Mucosa of gallbladder (tissue), 1 donor: ENCODE data around the gene ZFPM1. TPM values are rescaled to one million over a fixed set of nuclear protein-coding genes. Genes with fewer than 3 reads are reported as not detected.

Experiments used
- DNase-seq: peaks from one replicate; pipeline ENCODE4 v3.0.0-alpha.2; 2020; ENCODE audit warnings: low spot score
- total RNA-seq: library from RNA; stranded (reverse); gene quantifications from one replicate; pipeline ENCODE4 v1.2.1, GENCODE V29; 2021
- donor health status: DM: no; HTN: no; CAD: no.

ZFPM1 gene
- total RNA-seq, 1 donor from 2014 or later: 72.0 TPM

DNA sequence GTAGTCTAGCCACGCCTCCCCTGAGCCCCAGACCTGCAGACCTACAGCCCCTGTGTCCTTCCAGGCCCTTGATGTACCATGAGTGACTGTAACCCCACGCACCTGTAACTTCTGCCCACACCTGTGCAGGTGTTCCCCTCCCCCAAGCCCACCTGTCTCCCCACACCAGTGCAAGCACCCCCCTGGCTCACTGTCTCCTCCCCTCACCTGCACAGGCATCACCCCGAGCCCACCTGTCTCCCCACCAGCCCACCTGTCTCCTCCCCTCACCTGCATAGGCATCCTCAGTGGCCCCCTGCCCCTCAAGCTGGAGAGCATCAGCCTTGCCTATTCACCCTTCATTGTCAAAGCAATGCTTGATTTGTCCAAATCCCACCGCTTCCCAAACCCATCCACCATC lies 84.8 kb downstream of the ZFPM1 start:
- no peak for DNase-seq

- no peak for DNase-seq
Measured at GRCh38 chr16:88538366-88539060, 85.4 kb downstream of the ZFPM1 start.

GRCh38 chr16:88539261-88539651 lies 86.2 kb downstream of the ZFPM1 start:
- DNase-seq: no peak

DNA sequence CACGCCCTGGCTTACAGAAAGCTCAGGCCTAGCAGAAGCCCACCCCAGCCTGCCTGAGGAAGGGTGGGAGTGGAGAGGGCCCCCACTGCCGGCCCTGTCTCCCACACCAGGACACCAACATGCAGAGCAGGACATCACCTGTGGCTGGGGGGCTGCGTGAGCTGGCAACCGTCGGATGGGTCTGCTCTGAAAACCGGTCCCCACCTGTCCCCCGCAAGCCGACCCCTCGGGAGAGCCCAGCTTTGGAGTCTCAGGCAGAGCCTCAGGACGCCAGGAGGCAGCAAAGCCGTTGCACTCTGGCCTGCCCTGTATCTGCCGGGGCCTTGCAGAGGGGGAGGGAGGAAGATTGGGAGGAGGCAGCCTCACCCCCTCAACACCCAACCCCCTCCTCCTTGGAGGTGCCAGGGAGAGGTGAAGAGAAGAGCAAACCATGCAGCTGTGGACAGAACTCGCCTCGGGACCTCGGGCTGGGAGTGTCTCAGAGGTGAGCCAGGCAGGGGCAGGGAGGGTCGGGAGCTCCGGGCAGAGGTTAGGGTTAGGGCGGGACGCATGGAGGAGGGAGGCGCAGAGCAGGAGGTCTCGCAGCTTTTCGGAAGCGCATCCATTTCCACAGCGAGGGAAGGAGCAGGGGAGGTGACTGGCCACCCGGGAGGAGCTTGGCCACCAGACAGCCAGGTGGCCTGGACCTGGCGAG lies 86.7 kb downstream of the ZFPM1 start:
- DNase-seq: no peak

DNA sequence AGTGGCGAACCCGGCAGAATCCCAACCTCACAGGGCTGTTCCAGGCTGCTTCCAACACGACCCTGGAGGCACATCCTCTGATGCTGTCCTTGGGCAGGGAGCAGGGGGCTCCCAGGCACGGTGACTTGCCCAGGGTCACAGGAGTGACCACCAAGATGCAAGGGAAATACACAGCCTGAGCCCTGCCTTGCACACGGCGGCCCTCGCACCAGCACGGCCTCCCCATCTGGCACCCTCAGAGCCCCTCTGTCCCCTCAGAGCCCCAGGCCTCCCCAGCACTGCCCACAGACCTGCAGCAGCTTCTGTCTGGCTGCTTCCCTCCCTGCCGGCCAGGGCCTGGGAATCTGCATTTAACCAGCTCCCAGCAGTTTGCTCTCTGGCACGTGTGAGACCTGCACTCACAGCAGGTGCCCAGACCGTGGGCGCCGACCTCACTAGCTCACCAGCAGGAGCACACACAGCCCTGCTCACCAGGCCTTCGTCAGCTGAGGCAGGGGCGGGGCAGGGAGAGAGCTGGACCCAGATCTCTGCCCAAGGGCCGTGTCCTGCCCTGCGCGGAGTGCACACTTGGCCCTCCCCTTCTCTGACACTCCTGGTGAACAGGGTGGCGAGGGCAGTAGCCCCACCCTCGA lies 87.4 kb downstream of the ZFPM1 start:
- no peak for DNase-seq

DNA sequence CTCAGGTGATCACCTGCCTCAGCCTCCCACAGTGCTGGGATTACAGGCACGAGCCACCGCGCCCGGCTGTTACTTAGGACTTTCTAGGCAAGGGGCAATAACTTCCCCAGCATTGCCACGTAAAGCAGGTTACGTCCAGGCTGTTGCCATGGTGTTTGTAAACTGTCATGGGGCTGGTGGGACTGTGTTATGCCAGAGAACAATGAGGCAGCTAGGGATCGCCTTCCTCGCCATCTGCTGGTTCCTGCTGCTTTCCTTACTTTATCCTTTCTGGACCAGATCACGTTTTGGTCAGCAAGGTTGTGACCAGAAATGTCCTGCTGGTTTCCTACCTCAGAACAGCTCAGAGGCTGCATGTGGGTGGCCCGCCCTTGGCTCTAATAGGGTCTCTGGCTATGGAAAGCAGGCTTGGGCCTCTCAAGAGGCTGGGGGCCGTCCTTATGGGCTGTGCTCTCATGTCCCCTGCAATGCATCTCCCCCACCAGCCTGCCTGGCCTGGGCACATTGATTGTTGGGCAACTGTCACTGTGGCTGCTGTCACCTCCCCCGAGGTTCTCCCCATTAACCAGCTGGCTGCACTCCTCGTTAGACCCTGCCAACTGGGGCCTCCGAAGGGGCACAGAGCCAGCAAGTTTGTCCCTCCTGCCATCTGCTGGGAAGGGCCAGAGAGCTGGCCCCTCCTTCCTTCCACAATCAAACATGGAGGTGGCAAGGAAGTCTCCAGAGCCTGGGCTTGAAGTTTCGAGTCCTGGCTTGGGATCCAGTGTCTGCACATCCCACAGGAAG lies 88.9 kb downstream of the ZFPM1 start:
- DNase-seq: no peak

- no peak for DNase-seq
Measured at GRCh38 chr16:88543230-88543813, 90.2 kb downstream of the ZFPM1 start.

GRCh38 chr16:88545781-88546180 lies 92.7 kb downstream of the ZFPM1 start:
- no peak for DNase-seq

GRCh38 chr16:88548131-88548874 lies 95.2 kb downstream of the ZFPM1 start:
- DNase-seq: no peak

DNA sequence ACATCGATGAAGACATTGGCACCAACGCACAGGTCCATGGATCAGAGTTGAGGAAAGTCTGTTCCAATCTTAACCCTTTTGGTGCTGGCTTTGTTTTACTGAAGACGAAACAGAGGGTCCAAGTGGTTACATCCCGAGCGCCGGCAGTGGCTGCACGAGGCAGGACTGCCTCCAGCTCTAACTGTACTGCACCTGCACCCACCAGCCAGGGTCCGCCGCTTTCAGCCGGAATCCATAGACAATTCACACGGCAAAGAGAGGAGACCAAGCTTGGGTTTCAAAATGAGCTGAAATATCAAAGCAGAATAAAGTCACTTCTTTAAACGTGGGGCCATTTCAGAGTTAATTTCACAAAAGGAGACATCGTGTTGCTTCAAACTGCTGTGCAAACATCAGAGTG lies 95.9 kb downstream of the ZFPM1 start:
- DNase-seq: no peak

GRCh38 chr16:88549671-88550245 lies 96.7 kb downstream of the ZFPM1 start:
- no peak for DNase-seq

GRCh38 chr16:88550246-88550661 lies 97.2 kb downstream of the ZFPM1 start:
- no peak for DNase-seq

GRCh38 chr16:88552166-88552565 lies 99.1 kb downstream of the ZFPM1 start:
- no peak for DNase-seq

- no peak for DNase-seq
Measured at GRCh38 chr16:88552815-88553214, 99.7 kb downstream of the ZFPM1 start.

GRCh38 chr16:88553739-88554138 lies 100.7 kb downstream of the ZFPM1 start:
- no peak for DNase-seq

- no peak for DNase-seq
Measured at GRCh38 chr16:88554711-88555264, 101.7 kb downstream of the ZFPM1 start.

DNA sequence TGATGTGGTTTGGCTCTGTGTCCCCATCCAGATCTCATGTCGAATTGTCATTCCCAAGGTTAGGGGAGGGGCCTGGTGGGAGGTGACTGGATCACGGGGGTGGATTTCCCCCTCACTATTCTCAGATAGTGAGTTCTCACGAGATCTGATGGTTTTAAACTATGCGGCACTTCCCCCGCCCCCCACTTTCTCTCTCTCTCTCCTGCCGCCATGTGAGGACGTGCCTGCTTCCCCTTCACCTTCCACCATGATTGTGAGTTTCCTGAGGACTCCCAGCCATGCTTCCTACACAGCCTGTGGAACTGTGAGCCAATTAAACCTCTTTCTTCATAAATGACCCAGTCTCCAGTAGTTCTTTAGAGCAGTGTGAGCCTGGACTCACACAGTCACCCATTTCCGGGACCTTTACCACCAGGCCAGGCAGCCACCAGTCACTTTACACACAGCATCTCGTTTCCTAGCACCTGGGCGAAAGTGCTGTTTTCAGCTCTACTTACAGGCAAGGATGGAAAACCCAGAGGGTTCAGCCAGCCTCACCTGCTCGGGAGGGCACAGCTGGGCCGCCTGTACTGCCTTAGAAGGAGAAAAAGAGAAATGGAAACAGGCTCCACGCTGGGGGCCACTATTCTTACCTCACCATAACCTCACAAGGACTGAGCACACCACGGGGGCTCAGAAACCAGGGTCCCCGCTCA lies 103.4 kb downstream of the ZFPM1 start:
- DNase-seq: no peak

DNA sequence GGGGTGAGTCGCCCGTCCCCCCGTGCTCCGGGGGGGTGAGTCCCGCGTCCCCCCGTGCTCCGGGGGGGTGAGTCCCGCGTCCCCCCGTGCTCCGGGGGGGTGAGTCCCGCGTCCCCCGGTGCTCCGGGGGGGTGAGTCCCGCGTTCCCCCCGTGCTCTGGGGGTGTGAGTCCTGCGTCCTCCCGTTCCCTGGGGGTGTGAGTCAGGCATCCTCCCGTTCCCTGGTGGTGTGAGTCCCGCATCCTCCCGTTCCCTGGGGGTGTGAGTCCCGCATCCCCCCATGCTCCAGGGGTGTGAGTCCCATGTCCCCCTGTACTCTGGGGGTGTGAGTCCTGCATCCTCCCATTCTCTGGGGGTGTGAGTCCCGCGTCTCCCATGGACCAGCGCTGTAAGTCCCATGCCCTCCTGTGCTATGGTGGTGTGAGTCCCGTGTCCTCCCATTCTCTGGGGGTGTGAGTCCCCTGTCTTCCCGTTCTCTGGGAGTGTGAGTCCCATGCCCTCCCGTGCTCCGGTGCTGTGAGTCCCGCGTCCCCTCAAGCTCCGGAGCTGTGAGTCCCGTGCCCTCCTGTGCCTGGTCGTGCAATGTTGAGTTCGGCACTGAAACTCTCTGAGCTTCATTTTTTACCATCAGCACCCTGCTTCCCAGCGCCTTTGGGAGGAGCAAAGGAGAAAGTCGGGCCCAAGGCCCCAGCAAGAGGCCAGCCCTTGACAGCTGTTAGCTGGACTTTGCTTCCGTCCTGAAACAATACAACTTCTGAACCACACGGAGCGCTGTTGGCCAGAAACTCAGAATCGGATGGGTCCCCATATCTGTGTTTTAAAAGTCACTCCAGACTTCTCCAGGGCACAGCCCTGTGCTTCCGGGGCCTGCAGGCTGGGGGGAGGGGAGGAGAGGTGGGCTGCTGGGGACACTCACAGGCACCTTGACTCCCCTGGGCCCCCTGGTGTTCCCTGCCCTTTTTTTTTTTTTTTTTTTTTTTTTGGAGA lies 105.7 kb downstream of the ZFPM1 start:
- peak; percentile 80 for DNase-seq
